Measurements from ENCODE around the gene ATP6V1C2. TPM values are rescaled to one million over a fixed set of nuclear protein-coding genes. Genes with fewer than 3 reads are reported as not detected.

The ATP6V1C2 gene, protein sequence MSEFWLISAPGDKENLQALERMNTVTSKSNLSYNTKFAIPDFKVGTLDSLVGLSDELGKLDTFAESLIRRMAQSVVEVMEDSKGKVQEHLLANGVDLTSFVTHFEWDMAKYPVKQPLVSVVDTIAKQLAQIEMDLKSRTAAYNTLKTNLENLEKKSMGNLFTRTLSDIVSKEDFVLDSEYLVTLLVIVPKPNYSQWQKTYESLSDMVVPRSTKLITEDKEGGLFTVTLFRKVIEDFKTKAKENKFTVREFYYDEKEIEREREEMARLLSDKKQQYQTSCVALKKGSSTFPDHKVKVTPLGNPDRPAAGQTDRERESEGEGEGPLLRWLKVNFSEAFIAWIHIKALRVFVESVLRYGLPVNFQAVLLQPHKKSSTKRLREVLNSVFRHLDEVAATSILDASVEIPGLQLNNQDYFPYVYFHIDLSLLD
- total RNA-seq (2022; extraction: Qiagen RNA extraction; ENCODE audit: low read depth) = 0.13 to 0.31 TPM (median 0.28 TPM) in 5 replicates

GRCh38 chr2:10721396-10722251, at the start of gene ATP6V1C2:
ATP6V1C2 (plus strand) TSS chr2:10721630; CDS start chr2:10722850, 1,220 bp downstream.

DNA sequence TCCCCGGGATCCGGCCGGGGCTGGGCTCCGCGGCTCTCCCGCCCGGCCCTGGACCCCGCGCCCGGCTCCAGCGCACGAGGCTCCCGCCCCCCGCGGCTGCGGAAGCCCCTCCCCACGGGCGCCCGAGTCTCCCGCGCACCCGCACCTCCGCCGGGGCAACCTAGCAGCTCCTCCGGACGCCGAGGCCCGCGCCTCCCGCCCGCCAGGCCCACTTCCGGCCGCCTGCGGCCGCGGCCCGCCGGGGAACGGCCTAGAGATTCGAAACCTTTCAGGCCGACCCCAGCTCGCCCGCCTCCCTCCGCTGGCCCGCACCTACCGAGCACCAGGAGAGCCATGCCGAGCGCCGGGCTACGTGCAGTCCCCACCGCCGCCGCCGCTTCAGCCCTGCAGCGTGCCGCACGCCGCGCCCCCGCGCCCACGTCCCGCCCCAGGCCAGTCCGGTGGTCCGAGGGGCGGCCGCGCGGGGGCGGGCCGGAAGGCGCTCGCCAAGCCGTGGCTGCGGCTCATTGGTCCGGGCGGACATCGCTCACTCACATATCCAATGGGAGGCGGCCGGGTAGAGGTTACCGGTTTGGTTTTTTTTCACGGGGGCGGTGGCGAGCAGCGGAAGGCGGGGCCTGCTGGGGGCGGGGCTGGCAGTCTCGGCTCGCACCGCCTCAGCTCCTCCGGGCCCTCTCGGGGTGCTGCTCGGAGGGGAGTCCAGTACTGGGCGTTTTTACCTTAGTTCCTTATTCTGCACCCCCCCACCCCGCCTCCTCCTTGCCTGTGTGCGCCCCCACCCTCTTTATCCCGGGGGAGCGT, 91.1 kb downstream of the ATP6V1C2 start, which contains the start of gene PDIA6:
Gene PDIA6, minus strand, starts transcription at position 424 of the 801 bp plus-strand sequence. Its CDS starts 89 bp downstream, at position 335.

Other genes starting within 250 kb of the ATP6V1C2 start
- gene NOL10, start 31.7 kb upstream of the ATP6V1C2 start, total RNA-seq (2022; extraction: Qiagen RNA extraction; ENCODE audit: low read depth) = 41.2 to 46.4 TPM (median 44.7 TPM) in 5 replicates
- 302 to 377 TPM (median 359 TPM) in 5 replicates for gene PDIA6, start 91.2 kb downstream of the ATP6V1C2 start, total RNA-seq (2022; extraction: Qiagen RNA extraction; ENCODE audit: low read depth)
- 24.7 to 51.1 TPM (median 41.5 TPM) in 5 replicates for gene KCNF1, start 190.3 kb downstream of the ATP6V1C2 start, total RNA-seq (2022; extraction: Qiagen RNA extraction; ENCODE audit: low read depth)